Activated CD4-positive, CD25-positive, alpha-beta regulatory T cell treated with anti-CD3 and anti-CD28 coated beads, Interleukin-2, amount 50 U/mL, for 72 hours (primary cell): ENCODE measurements around the gene RBM46.

Experiments
- DNase-seq: peaks from one replicate; pipeline ENCODE4 v3.0.0; 2021

RBM46 gene

GRCh38 chr4:154781126-154781982 is at the start of gene RBM46:
Gene RBM46 (plus strand): TSS chr4:154781272. CDS start chr4:154796753, 15,481 bp downstream.
- DNase-seq: no peak

GRCh38 chr4:154731756-154732155 is 49.3 kb upstream of the RBM46 start:
- DNase-seq: no peak

- no peak for DNase-seq
Measured at GRCh38 chr4:154732669-154733068, 48.4 kb upstream of the RBM46 start.

GRCh38 chr4:154736770-154737169 is 44.3 kb upstream of the RBM46 start:
- DNase-seq: no peak

- DNase-seq: no peak
Measured at GRCh38 chr4:154738426-154738825, 42.6 kb upstream of the RBM46 start.

- DNase-seq: no peak
Measured at GRCh38 chr4:154739111-154739510, 42.0 kb upstream of the RBM46 start.

- no peak for DNase-seq
Measured at GRCh38 chr4:154740462-154740861, 40.6 kb upstream of the RBM46 start.

GRCh38 chr4:154741131-154741665 is 39.9 kb upstream of the RBM46 start:
- DNase-seq: no peak

- DNase-seq: no peak
Measured at GRCh38 chr4:154741922-154742850, 38.9 kb upstream of the RBM46 start.

- DNase-seq: peak; percentile 38
Measured at GRCh38 chr4:154743683-154744340, 37.3 kb upstream of the RBM46 start, which contains the start of gene LRAT. Gene LRAT (plus strand): TSS chr4:154744000. CDS start chr4:154744327, 327 bp downstream.

GRCh38 chr4:154744341-154744926 is 36.6 kb upstream of the RBM46 start:
- no peak for DNase-seq

GRCh38 chr4:154757713-154758112 is 23.4 kb upstream of the RBM46 start:
- no peak for DNase-seq

- DNase-seq: no peak
Measured at GRCh38 chr4:154760895-154761294, 20.2 kb upstream of the RBM46 start.

GRCh38 chr4:154778264-154778663 is 2.8 kb upstream of the RBM46 start:
- DNase-seq: no peak

GRCh38 chr4:154779362-154779947 is 1.6 kb upstream of the RBM46 start:
- no peak for DNase-seq

GRCh38 chr4:154781983-154782293 is 866 bp downstream of the RBM46 start:
- no peak for DNase-seq

- no peak for DNase-seq
Measured at GRCh38 chr4:154807042-154807630, 26.1 kb downstream of the RBM46 start.

GRCh38 chr4:154818230-154818629 is 37.2 kb downstream of the RBM46 start:
- DNase-seq: no peak

- DNase-seq: no peak
Measured at GRCh38 chr4:154822775-154823174, 41.7 kb downstream of the RBM46 start.

- no peak for DNase-seq
Measured at GRCh38 chr4:154836030-154836429, 55.0 kb downstream of the RBM46 start.

- no peak for DNase-seq
Measured at GRCh38 chr4:154836513-154836912, 55.4 kb downstream of the RBM46 start.

- no peak for DNase-seq
Measured at GRCh38 chr4:154838155-154838554, 57.1 kb downstream of the RBM46 start.
